Muscle layer of duodenum (tissue), 2 donors: ENCODE results near the gene DAPK2.
A peak's percentile ranks its signal among the peaks of the same experiment; 100 is the strongest.

Source experiments
- H3K27ac ChIP-seq: one replicate; pipeline ENCODE4 v1.7.0; 2013; ENCODE audit warnings: mild to moderate bottlenecking, low read length
- H3K27me3 ChIP-seq: one replicate; pipeline ENCODE4 v1.7.0; 2013; ENCODE audit warnings: low read depth, mild to moderate bottlenecking, control low read depth, low read length
- H3K36me3 ChIP-seq, 2 donors: one replicate each; pipeline ENCODE4 v1.7.0; 2013; ENCODE audit warnings: low read length in 2 of 2, control low read depth in 1 of 2, mild to moderate bottlenecking in 1 of 2; ENCODE audit not compliant: insufficient read depth in 2 of 2, control insufficient read depth in 1 of 2
- H3K4me1 ChIP-seq, 2 donors: one replicate each; pipeline ENCODE4 v1.7.0; 2013; ENCODE audit warnings: low read length in 2 of 2, mild to moderate bottlenecking in 2 of 2, control low read depth in 1 of 2, moderate library complexity in 1 of 2; ENCODE audit not compliant: insufficient read depth in 2 of 2, control insufficient read depth in 1 of 2
- H3K4me3 ChIP-seq, 2 donors: one replicate each; pipeline ENCODE4 v1.7.0; 2013; ENCODE audit warnings: low read length in 2 of 2, low read depth in 1 of 2, mild to moderate bottlenecking in 1 of 2
- H3K9me3 ChIP-seq, 2 donors: one replicate each; pipeline ENCODE4 v1.7.0; 2013; ENCODE audit warnings: low read length in 2 of 2, control low read depth in 1 of 2, mild to moderate bottlenecking in 1 of 2; ENCODE audit not compliant: control insufficient read depth in 1 of 2
- donor health status: healthy.

DAPK2 gene

GRCh38 chr15:63945838-63946298, 100.4 kb downstream of the DAPK2 start:
- H3K9me3 ChIP-seq: no peaks in the 10 kb centered on the region
- peaks cover 0 to 9% of the 10 kb centered on the region in 2 donors for H3K4me1 ChIP-seq
- no peaks in the 10 kb centered on the region for H3K36me3 ChIP-seq
- H3K4me3 ChIP-seq: no peak overlapping the region
- H3K27ac ChIP-seq: no peak overlapping the region
- no peaks in the 10 kb centered on the region for H3K27me3 ChIP-seq

GRCh38 chr15:63945007-63945788, 101.1 kb downstream of the DAPK2 start:
- H3K4me3 ChIP-seq: no peak overlapping the region
- H3K4me1 ChIP-seq: peaks cover 0 to 9% of the 10 kb centered on the region in 2 donors
- H3K27ac ChIP-seq: no peak overlapping the region
- no peaks in the 10 kb centered on the region for H3K27me3 ChIP-seq
- H3K36me3 ChIP-seq: no peaks in the 10 kb centered on the region
- no peaks in the 10 kb centered on the region for H3K9me3 ChIP-seq

DNA sequence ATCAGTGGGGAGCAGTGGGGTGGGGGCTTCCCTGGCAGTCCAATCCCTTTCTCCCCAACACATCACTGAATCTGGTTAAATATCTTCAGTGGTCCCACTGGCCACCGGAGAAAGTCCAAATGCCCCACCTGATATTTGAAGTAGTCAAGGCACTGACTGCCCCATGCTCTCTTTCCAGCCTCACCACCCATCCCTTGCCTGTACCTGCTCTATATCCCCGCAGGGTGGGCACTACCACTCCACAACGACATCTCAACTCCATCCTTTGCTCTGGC, 101.7 kb downstream of the DAPK2 start:
- H3K4me1 ChIP-seq: peaks cover 4 to 15% of the 10 kb centered on the region in 2 donors
- no peak overlapping the region for H3K4me3 ChIP-seq
- H3K36me3 ChIP-seq: no peaks in the 10 kb centered on the region
- no peak overlapping the region for H3K27ac ChIP-seq
- no peaks in the 10 kb centered on the region for H3K9me3 ChIP-seq
- H3K27me3 ChIP-seq: no peaks in the 10 kb centered on the region

DNA sequence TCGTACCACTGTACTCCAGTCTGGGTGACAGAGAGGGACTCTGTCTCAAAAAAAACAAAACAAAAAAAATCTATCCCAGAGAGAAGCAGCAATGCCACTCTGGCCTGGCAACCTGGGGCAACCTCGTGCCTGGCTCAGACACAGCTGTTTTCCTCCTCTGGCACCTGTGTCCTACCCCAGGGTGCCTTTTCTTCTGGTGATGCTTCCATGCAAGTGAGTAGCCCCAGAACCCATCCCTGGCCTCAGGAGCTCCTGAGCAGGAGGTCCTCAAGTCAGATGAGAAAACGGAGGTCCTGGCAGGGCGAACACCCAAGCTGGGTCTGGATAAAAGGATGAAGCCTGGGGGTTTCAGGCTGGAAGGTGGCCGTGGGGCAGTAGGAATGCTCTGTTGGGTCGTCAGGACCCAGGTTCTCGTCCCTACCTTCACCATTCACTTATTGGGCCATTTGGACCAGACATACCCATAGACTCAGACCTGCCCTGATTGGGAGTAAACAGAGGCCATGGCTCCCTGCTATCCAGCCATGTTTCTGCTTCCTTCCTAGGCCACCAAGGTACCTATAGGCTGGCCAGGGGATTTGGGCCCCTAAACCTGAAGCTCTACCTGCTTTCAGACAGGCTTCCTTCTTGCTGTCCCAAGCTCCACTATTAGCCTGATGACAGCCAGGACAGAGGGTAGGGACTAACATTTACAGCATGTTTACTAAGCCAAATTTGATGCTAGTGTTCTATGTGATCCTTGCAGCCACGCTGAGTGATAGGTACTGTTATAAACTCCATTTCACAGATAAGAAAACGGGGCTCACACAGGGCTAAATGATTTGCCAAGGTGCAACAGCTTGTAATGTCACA, 102.2 kb downstream of the DAPK2 start:
- Histone ChIP-seq H3K27me3 (no peaks in the 10 kb centered on the region), H3K9me3 (no peaks in the 10 kb centered on the region), H3K27ac (no peak overlapping the region), H3K36me3 (no peaks in the 10 kb centered on the region), H3K4me1 (peaks cover 4 to 17% of the 10 kb centered on the region in 2 donors), H3K4me3 (no peak overlapping the region)

DNA sequence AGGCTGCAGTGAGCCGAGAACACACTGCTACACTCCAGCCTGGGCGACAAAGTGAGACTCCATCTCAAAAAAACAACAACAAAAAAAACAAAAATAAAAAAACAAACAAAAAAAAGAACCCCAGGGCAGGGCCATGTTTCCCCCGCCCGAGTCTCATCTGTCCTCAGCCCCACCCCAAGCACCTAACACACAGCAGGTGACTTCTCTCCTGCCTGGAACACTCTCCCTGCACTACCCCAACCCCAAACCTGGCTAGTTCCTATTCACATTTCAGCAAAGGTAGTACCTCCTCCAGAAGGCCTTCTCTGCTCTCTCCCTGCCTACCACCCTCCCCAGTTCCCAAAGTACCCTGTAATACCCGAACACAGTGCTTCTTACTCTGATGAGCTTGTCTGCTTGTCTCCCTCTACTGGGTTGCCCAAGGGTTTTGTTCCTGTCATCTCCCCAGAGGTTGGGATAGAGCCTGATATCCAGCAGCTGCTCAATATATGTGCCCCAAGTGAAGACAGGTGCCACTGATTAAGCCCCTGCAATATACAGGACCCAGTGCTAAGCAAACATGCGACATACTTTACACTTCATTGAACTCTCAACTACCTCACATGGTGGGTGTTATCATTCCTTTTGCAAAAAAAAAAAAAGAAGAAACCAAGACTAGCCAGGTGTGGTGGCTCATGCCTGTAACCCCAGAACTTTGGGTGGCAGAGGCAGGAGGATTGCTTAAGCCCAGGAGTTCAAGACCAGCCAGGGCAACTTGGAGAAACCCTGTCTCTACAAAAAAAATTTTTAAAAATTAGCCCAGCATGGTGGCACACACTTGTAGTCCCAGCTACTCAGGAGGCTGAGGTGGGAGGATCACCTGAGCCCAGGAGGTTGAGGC, 103.6 kb downstream of the DAPK2 start:
- Histone ChIP-seq H3K27me3 (no peaks in the 10 kb centered on the region), H3K27ac (no peak overlapping the region), H3K4me3 (no peak overlapping the region), H3K36me3 (no peaks in the 10 kb centered on the region), H3K4me1 (peaks cover 4 to 23% of the 10 kb centered on the region in 2 donors), H3K9me3 (no peaks in the 10 kb centered on the region)

DNA sequence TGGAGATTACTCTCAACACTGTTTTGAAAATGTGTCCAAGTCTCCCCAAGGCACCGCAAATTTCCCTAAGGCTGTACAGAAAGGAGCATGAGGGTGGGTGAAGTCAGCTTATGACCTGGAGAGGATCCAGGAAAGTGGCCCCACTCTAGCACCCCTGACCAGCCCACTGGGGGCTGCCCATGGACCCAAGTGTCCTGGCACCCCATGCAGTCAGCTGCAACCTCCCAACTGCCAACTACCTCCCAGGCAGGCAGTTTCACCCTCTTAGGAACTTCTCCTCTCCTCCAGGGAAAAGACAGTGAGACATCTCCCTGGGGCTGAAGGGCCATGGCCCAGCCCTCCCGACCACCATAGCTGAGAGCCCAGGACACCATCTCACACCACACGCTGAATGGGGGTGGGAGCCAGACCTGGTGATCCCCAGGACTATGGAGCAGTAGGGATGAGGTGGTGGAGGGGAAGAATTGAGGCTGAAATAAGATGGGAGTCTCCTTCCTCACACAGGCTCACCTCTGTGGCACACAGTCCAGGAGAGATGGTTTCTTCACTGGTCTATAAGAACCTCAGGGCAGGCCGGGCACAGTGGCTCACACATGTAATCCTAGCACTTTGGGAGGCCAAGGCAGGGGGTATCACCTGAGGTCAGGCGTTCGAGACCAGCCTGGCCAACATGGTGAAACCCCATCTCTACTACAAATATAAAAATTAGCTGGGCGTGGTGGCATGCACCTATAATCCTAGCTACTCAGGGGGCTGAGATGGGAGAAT, 104.4 kb downstream of the DAPK2 start:
- Histone ChIP-seq H3K4me1 (peaks cover 4 to 23% of the 10 kb centered on the region in 2 donors), H3K27ac (peak overlapping the region; percentile 23), H3K36me3 (no peaks in the 10 kb centered on the region), H3K27me3 (no peaks in the 10 kb centered on the region), H3K4me3 (no peak overlapping the region), H3K9me3 (no peaks in the 10 kb centered on the region)

DNA sequence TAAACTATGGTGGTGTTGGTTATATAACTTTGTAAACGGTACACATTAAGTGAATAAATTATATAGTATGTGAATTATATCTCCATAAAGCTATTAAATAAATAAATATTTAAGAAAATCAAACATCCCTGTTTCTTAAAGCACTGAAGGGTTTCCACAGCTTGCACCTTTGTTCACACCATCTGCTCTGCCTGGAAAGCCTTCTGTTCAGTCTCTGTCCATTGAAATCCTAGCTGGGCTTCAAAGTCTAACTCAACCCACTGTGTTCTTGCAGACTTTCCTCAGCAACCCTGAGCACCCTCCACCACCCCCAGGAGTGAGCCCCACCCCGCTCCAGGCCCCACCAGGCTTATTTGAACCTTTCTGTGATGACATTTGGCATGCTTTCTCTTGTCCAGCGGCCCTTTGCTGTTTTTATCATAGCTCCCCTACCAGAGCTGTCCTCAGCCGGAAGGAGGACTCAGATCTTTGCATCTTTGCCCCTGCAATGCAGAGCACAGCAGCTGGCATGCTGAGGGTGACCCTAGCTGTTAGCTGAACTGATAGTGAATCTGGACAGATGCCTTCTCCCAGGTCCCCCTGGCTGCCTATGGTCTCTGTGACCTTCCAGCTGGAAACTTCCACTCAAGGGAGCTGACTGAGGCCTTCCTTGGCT, 105.2 kb downstream of the DAPK2 start:
- H3K27ac ChIP-seq: no peak overlapping the region
- H3K27me3 ChIP-seq: no peaks in the 10 kb centered on the region
- no peaks in the 10 kb centered on the region for H3K36me3 ChIP-seq
- peaks cover 4 to 23% of the 10 kb centered on the region in 2 donors for H3K4me1 ChIP-seq
- H3K4me3 ChIP-seq: no peak overlapping the region
- H3K9me3 ChIP-seq: no peaks in the 10 kb centered on the region

DNA sequence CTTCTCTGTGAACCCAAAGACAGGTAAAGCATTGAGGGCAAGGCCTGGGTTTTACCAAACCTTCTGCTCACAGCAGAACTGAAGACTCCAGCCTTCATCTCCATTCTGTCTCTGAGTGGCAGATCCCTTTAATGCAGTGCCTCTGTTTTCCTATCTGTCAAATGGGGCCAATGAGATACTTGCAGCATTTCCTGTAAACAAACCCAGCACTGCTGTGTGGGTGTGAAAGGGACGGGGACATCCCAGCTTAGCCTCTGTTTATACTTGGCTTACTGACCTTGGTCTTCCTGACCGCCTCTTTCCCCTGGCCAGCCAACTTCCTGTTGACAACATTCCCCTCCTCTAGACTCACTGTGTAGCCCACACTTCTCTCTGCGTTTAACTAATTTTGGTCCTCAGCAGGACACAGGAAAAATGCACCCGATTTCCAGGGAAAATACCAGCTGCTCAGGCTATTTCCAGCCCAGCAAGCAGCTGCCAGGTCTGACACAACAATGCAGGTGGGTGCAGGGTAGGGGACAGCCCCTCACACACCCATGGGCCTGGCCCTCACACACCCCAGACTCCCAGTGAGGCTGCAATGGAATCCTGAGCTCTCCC, 106.7 kb downstream of the DAPK2 start:
- Histone ChIP-seq H3K36me3 (no peaks in the 10 kb centered on the region), H3K27ac (no peak overlapping the region), H3K27me3 (no peaks in the 10 kb centered on the region), H3K9me3 (no peaks in the 10 kb centered on the region), H3K4me1 (peaks cover 4 to 19% of the 10 kb centered on the region in 2 donors), H3K4me3 (no peak overlapping the region)

DNA sequence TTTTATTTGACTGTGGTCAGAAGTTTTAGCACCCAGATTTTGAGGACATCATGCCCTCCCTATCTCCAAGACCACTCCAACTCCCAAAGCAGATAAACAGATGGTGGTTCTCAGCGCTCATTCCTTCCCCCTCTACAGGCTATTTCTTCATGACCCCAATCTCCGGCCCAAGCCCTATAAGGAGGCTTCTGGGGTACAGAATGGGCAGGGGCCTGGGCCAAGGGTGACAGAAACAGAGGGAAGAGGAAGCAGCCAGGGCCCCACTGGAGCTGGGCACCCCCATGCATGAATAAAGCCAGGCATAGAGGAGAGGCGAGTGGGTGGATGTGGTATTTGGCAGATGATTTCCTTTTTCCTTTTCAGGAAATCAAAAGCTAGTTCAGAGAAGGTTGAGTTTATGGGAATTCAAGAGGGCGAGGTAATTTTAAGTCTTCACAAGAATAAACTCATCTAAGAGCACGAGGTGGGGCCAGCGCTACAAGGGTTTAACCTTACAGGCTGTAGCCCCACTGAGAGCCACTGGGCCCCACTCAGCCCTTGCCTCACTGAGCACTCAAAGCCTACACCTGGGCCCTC, 107.7 kb downstream of the DAPK2 start:
- peaks cover 4 to 19% of the 10 kb centered on the region in 2 donors for H3K4me1 ChIP-seq
- H3K27me3 ChIP-seq: no peaks in the 10 kb centered on the region
- no peaks in the 10 kb centered on the region for H3K36me3 ChIP-seq
- no peaks in the 10 kb centered on the region for H3K9me3 ChIP-seq
- no peak overlapping the region for H3K27ac ChIP-seq
- H3K4me3 ChIP-seq: no peak overlapping the region

GRCh38 chr15:63933522-63933921, 112.8 kb downstream of the DAPK2 start:
- H3K36me3 ChIP-seq: no peaks in the 10 kb centered on the region
- H3K4me3 ChIP-seq: no peak overlapping the region
- H3K4me1 ChIP-seq: peaks cover 0 to 1% of the 10 kb centered on the region in 2 donors
- no peaks in the 10 kb centered on the region for H3K9me3 ChIP-seq
- H3K27me3 ChIP-seq: no peaks in the 10 kb centered on the region
- H3K27ac ChIP-seq: no peak overlapping the region
